Fibroblast of the aortic adventitia (primary cell): ENCODE data around the gene HAUS7. TPM values are rescaled to one million over a fixed set of nuclear protein-coding genes. Genes with fewer than 3 reads are reported as not detected.

Experiments
- DNase-seq: peaks from one replicate; pipeline ENCODE4 v3.0.0-alpha.2; 2010; ENCODE audit warnings: low read depth
- H3K4me3 ChIP-seq: 2 replicates; pipeline ENCODE4 v1.5.1; 2011; ENCODE audit warnings: low read depth, mild to moderate bottlenecking, control low read depth, low read length, moderate library complexity
- total RNA-seq: library from RNA; depleted of rRNA; stranded (reverse); fragments of >200 nt; gene quantifications from 2 replicates; pipeline ENCODE4 v1.2.3, GENCODE V29; 2012; ENCODE audit warnings: low replicate concordance
- TF ChIP-seq, protein P1 (sequence below): IDR thresholded peaks from 2 replicates; pipeline ENCODE4 v1.5.1; 2011; ENCODE audit warnings: mild to moderate bottlenecking, low read length, control low read depth, inconsistent platforms; ENCODE audit not compliant: insufficient read depth

HAUS7 gene
- total RNA-seq, 1 donor = 16.4 TPM

GRCh38 chrX:153456161-153456560 is 14.2 kb downstream of the HAUS7 start:
- no peak for DNase-seq
- TF ChIP-seq, protein P1, sequence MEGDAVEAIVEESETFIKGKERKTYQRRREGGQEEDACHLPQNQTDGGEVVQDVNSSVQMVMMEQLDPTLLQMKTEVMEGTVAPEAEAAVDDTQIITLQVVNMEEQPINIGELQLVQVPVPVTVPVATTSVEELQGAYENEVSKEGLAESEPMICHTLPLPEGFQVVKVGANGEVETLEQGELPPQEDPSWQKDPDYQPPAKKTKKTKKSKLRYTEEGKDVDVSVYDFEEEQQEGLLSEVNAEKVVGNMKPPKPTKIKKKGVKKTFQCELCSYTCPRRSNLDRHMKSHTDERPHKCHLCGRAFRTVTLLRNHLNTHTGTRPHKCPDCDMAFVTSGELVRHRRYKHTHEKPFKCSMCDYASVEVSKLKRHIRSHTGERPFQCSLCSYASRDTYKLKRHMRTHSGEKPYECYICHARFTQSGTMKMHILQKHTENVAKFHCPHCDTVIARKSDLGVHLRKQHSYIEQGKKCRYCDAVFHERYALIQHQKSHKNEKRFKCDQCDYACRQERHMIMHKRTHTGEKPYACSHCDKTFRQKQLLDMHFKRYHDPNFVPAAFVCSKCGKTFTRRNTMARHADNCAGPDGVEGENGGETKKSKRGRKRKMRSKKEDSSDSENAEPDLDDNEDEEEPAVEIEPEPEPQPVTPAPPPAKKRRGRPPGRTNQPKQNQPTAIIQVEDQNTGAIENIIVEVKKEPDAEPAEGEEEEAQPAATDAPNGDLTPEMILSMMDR = no peak
- no peak overlapping the region for H3K4me3 ChIP-seq

- DNase-seq = no peak
- no peak overlapping the region for H3K4me3 ChIP-seq
- TF ChIP-seq, protein P1 = no peak
Measured at GRCh38 chrX:153455571-153455970, 14.8 kb downstream of the HAUS7 start.

GRCh38 chrX:153454901-153455550 is 15.3 kb downstream of the HAUS7 start:
- H3K4me3 ChIP-seq = no peak overlapping the region
- TF ChIP-seq, protein P1 = no peak
- no peak for DNase-seq

GRCh38 chrX:153450949-153451277 is 19.5 kb downstream of the HAUS7 start:
- TF ChIP-seq, protein P1 = no peak
- H3K4me3 ChIP-seq = no peak overlapping the region
- DNase-seq = no peak

DNA sequence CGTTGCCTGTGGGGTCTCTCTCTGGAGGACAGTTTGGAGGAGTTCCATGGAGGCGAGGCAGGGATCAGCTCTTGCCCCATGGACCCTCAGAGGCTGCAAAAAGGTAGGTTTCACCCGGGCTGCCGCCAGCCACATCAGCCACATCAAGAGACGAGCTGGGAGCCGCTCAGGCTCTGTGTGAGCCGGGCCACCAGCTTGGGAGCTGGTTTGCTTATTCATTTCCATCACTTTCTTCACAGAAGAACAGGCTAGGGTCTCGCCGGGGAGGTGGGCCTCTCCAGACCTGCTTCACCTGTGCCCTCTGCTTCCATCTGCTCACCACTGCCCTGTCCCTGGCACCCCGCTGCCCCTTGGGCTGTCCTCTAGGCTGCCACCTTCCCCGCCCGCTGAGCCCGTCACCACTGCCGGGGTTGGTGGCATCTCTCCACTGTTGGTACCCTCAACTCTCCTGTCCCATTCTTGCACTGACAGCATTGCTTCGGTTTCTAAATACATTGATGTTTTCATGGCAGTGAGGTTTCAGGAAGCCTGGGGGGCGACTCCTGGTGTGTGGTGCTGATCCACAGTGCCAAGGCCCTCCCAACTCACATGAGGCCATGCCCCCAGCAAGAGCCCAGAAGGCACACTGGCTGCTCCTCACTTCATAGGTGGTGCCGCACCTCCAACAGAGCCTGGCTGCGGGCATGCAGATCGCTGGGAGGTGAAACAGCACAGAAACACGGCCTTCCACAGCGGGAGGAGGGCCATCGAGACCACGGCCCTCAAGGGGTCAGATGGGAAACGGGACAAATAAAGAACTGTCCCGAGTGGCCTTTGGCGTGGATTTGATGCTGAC is 20.0 kb downstream of the HAUS7 start:
- no peak overlapping the region for H3K4me3 ChIP-seq
- DNase-seq = no peak
- TF ChIP-seq, protein P1 = no peak

- TF ChIP-seq, protein P1 = no peak
- H3K4me3 ChIP-seq = no peak overlapping the region
- no peak for DNase-seq
Measured at GRCh38 chrX:153449368-153450113, 20.8 kb downstream of the HAUS7 start.
